Measurements from ENCODE around the gene SLCO3A1. TPM values are rescaled to one million over a fixed set of nuclear protein-coding genes. Genes with fewer than 3 reads are reported as not detected.

The SLCO3A1 gene
- total and polyA plus RNA-seq, 2 of the 8 experiments (the other 6 are each of a cell fraction or from before 2014, with no cell fraction given), result 15.1 to 20.4 TPM

GRCh38 chr15:92079647-92080255 lies 226.2 kb downstream of the SLCO3A1 start:
- no peak for FAIRE-seq
- Histone ChIP-seq H2AFZ (ENCODE audit: low read length) (no peak overlapping the region), H3K79me1 (ENCODE audit: low read depth, low read length) (no peaks in the 10 kb centered on the region), H3K79me2 (ENCODE audit: control insufficient read depth in 1 of 2, insufficient read depth in 2 of 2, low read length in 2 of 2) (no peaks in the 10 kb centered on the region), H3K4me3 (ENCODE audit: extremely low read depth in 1 of 4, insufficient read depth in 2 of 4, low read depth in 3 of 4, low read length in 4 of 4) (no peak overlapping the region), H4K8ac (ENCODE audit: extremely low read depth, insufficient read depth, low read length) (no peak overlapping the region), H3K9me3 (ENCODE audit: insufficient read depth in 2 of 2, low read depth in 1 of 2, low read length in 1 of 2) (no peaks in the 10 kb centered on the region), H3K4ac (replicated peaks; ENCODE audit: insufficient read length, low read depth, low read length) (no peak overlapping the region), H3K4me1 (replicated peaks in 1 of 4; ENCODE audit: control insufficient read depth in 3 of 4, insufficient read depth in 4 of 4, low read length in 3 of 4) (peaks cover 0 to 2% (median 0%) of the 10 kb centered on the region in 4 experiments; a peak in 1 of 7 replicates), H2BK5ac (ENCODE audit: low read depth, low read length) (no peak overlapping the region), H2BK20ac (ENCODE audit: low read length) (no peak overlapping the region), H3K56ac (replicated peaks; ENCODE audit: insufficient read length, low read depth, low read length) (no peak overlapping the region), H2BK15ac (ENCODE audit: low read length) (no peak overlapping the region), H3K27me3 (replicated peaks in 1 of 4; ENCODE audit: control insufficient read depth in 3 of 4, extremely low read depth in 1 of 4, insufficient read depth in 3 of 4, low read length in 3 of 4) (no peaks in the 10 kb centered on the region), H4K20me1 (replicated peaks in 1 of 2; ENCODE audit: control insufficient read depth in 1 of 2, insufficient read depth in 2 of 2, low read length in 2 of 2) (peaks cover 0 to 2% of the 10 kb centered on the region in 2 experiments), H2BK120ac (replicated peaks; ENCODE audit: low read depth, low read length) (no peak overlapping the region), H2AK5ac (ENCODE audit: low read depth, low read length) (no peak overlapping the region), H2BK12ac (ENCODE audit: low read depth, low read length) (no peak overlapping the region), H4K91ac (replicated peaks; ENCODE audit: insufficient read length, low read length) (no peak overlapping the region), H3K18ac (ENCODE audit: extremely low read depth, low read length) (no peak overlapping the region), H3K23me2 (ENCODE audit: low read depth, low read length) (no peaks in the 10 kb centered on the region), H3K9ac (replicated peaks in 1 of 4; ENCODE audit: extremely low read depth in 1 of 4, low read depth in 3 of 4, low read length in 3 of 4) (no peak overlapping the region), H3K27ac (ENCODE audit: low read depth, low read length) (no peak overlapping the region), H4K5ac (ENCODE audit: insufficient read length, low read depth, low read length) (no peak overlapping the region), H3K23ac (ENCODE audit: insufficient read length) (no peak overlapping the region), H3K14ac (ENCODE audit: insufficient read length) (no peak overlapping the region), H3K36me3 (ENCODE audit: control insufficient read depth in 2 of 4, insufficient read depth in 4 of 4, low read length in 3 of 4) (no peaks in the 10 kb centered on the region), H3K4me2 (ENCODE audit: insufficient read depth in 1 of 2, low read depth in 2 of 2, low read length in 2 of 2) (no peak overlapping the region)
- ChIA-PET POLR2A (ENCODE audit: partially characterized antibody) (interaction anchor here (1.5 kb wide), 1 partner anchor 9 kb away, joined by 3 read pairs; no protein-coding TSS in a partner anchor), CTCF (ENCODE audit: partially characterized antibody) (interaction anchor here (0.7 to 9.3 kb wide), 53 partner anchors 8 to 778 kb away, joined by 3 to 118 read pairs (median 5); partner anchors contain the start of gene SLCO3A1)
- no peak for DNase-seq (ENCODE audit: low read depth in 1 of 2, low spot score in 2 of 2)
- WGBS, 2 experiments (ENCODE audit: extremely low coverage in 1 of 2, insufficient coverage in 1 of 2, insufficient read length in 1 of 2, insufficient replicate concordance in 2 of 2, low coverage in 1 of 2, low lambda C conversion rate in 2 of 2, missing lambda C conversion rate in 1 of 2), result 93% methylated on average over 10 of the region's 10 CpGs; no CpG with 5 or more reads in 1 of the 2 experiments
- TF ChIP-seq CTCF (IDR thresholded peaks at IDR 0.05; ENCODE audit: control extremely low read depth in 1 of 3, insufficient read depth in 1 of 3, low read depth in 1 of 3, low read length in 3 of 3), result no peak
- TF ChIP-seq CHD1 (IDR thresholded peaks at IDR 0.05; ENCODE audit: low read depth, low read length), result no peak
- TF ChIP-seq SUZ12 (IDR thresholded peaks at IDR 0.05; ENCODE audit: low read length), result no peak
- no peak for TF ChIP-seq RAD21 (IDR thresholded peaks at IDR 0.05 in 1 of 2, conservative IDR thresholded peaks at IDR 0.05 in 1 of 2; ENCODE audit: low read depth in 2 of 2, low read length in 2 of 2)
- no peak for TF ChIP-seq KDM4A (IDR thresholded peaks at IDR 0.05; ENCODE audit: low read depth, low read length, severe bottlenecking)
- TF ChIP-seq RNF2 (IDR thresholded peaks at IDR 0.05; ENCODE audit: borderline replicate concordance, low read depth, low read length, missing control alignments, poor library complexity, severe bottlenecking), result no peak
- no peak for TF ChIP-seq CREB1 (IDR thresholded peaks at IDR 0.05)
- TF ChIP-seq KDM5A (IDR thresholded peaks at IDR 0.05; ENCODE audit: low read length), result no peak
- TF ChIP-seq TCF12 (IDR thresholded peaks at IDR 0.05; ENCODE audit: low read depth, low read length), result no peak
